Activated B cell treated with CpG ODN at 0.5 μM for 24 hours (primary cell): Measurements from ENCODE around the gene CCDC51. TPM values are rescaled to one million over a fixed set of nuclear protein-coding genes. Genes with fewer than 3 reads are reported as not detected.

Experiments
- ATAC-seq: fragments of 200-7000 bp; cut with Tn5 transposase; one replicate; pipeline ENCODE4 v1.10.0; 2021; ENCODE audit warnings: low read depth, mild to moderate bottlenecking, moderate library complexity
- CTCF ChIA-PET: fragments of 350-600 bp; sonication (Branson Sonifier 250); formaldehyde crosslinking; loops from one replicate; lab custom pipeline; 2021; ENCODE audit warnings: antibody characterized with exemption; lab: Charles Lee
- POLR2A ChIA-PET: fragments of 350-600 bp; sonication (Branson Sonifier 250); formaldehyde crosslinking; loops from one replicate; lab custom pipeline; 2021; ENCODE audit warnings: antibody characterized with exemption; lab: Charles Lee
- DNase-seq: peaks from one replicate; pipeline ENCODE4 v3.0.0; 2022
- H3K27ac Mint-ChIP-seq: one replicate; pipeline ENCODE4 v1.8.0; 2020; ENCODE audit warnings: mixed read lengths
- H3K27me3 Mint-ChIP-seq: one replicate; pipeline ENCODE4 v1.8.0; 2021; ENCODE audit warnings: mixed read lengths
- H3K36me3 Mint-ChIP-seq: one replicate; pipeline ENCODE4 v1.8.0; 2021; ENCODE audit warnings: low read depth, mixed read lengths
- H3K4me1 Mint-ChIP-seq: one replicate; pipeline ENCODE4 v1.8.0; 2021; ENCODE audit warnings: mixed read lengths
- H3K4me3 Mint-ChIP-seq: one replicate; pipeline ENCODE4 v1.8.0; 2020; ENCODE audit warnings: mild to moderate bottlenecking, mixed read lengths
- H3K9me3 Mint-ChIP-seq: one replicate; pipeline ENCODE4 v1.8.0; 2020; ENCODE audit warnings: mixed read lengths
- intact Hi-C: fragments of 100-400 bp; cut with micrococcal nuclease; formaldehyde crosslinking; loops from one replicate; pipeline ENCODE4 v1.15.1; 2024
- total RNA-seq: library from RNA; stranded (reverse); gene quantifications from 2 replicates; pipeline ENCODE4 v1.2.3, GENCODE V29; 2022
- TF ChIP-seq, protein P1 (sequence below): fragments of 200-600 bp; IDR thresholded peaks from one replicate; pipeline ENCODE4 v1.8.0; 2022; ENCODE audit warnings: antibody characterized with exemption, mild to moderate bottlenecking

CCDC51 gene
- total RNA-seq, 1 donor from 2014 or later: 8.7 TPM

DNA sequence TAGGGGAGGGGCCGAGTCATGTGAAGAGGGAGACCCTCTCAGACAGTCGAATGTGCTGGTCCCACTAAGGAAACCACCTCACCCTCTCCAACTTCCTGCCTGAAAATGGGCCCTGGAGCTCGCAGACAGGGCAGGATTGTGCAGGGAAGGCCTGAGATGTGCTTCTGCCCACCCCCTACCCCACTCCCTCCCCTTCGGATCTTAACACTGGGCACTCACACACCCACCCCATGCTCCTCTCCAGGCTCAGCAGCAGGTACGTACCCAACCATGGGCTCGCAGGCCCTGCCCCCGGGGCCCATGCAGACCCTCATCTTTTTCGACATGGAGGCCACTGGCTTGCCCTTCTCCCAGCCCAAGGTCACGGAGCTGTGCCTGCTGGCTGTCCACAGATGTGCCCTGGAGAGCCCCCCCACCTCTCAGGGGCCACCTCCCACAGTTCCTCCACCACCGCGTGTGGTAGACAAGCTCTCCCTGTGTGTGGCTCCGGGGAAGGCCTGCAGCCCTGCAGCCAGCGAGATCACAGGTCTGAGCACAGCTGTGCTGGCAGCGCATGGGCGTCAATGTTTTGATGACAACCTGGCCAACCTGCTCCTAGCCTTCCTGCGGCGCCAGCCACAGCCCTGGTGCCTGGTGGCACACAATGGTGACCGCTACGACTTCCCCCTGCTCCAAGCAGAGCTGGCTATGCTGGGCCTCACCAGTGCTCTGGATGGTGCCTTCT is 26.6 kb upstream of the CCDC51 start:
- H3K27ac Mint-ChIP-seq: peak overlapping the region; percentile 96
- H3K27me3 Mint-ChIP-seq: no peaks in the 10 kb centered on the region
- CTCF ChIA-PET: interaction anchor here (1.5 to 5.7 kb wide), 8 partner anchors 12 to 92 kb away, joined by 4 to 42 read pairs (median 7); no protein-coding TSS in a partner anchor
- POLR2A ChIA-PET: interaction anchor here (0.6 to 3.0 kb wide), 21 partner anchors 8 to 278 kb away, joined by 3 to 29 read pairs (median 5); partner anchors contain the start of genes ATRIP, CCDC51, CDC25A and PFKFB4
- ATAC-seq: peak; percentile 16
- H3K9me3 Mint-ChIP-seq: no peaks in the 10 kb centered on the region
- H3K4me3 Mint-ChIP-seq: peak overlapping the region; percentile 89
- peaks cover 62% of the 10 kb centered on the region for H3K4me1 Mint-ChIP-seq
- no peak for DNase-seq
- TF ChIP-seq, protein P1, sequence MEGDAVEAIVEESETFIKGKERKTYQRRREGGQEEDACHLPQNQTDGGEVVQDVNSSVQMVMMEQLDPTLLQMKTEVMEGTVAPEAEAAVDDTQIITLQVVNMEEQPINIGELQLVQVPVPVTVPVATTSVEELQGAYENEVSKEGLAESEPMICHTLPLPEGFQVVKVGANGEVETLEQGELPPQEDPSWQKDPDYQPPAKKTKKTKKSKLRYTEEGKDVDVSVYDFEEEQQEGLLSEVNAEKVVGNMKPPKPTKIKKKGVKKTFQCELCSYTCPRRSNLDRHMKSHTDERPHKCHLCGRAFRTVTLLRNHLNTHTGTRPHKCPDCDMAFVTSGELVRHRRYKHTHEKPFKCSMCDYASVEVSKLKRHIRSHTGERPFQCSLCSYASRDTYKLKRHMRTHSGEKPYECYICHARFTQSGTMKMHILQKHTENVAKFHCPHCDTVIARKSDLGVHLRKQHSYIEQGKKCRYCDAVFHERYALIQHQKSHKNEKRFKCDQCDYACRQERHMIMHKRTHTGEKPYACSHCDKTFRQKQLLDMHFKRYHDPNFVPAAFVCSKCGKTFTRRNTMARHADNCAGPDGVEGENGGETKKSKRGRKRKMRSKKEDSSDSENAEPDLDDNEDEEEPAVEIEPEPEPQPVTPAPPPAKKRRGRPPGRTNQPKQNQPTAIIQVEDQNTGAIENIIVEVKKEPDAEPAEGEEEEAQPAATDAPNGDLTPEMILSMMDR: no peak
- intact Hi-C loops: loop anchor here (1.0 to 2.0 kb wide), 2 partner anchors 20 to 66 kb away; partner anchors contain the start of gene ATRIP
- peaks cover 37% of the 10 kb centered on the region for H3K36me3 Mint-ChIP-seq

DNA sequence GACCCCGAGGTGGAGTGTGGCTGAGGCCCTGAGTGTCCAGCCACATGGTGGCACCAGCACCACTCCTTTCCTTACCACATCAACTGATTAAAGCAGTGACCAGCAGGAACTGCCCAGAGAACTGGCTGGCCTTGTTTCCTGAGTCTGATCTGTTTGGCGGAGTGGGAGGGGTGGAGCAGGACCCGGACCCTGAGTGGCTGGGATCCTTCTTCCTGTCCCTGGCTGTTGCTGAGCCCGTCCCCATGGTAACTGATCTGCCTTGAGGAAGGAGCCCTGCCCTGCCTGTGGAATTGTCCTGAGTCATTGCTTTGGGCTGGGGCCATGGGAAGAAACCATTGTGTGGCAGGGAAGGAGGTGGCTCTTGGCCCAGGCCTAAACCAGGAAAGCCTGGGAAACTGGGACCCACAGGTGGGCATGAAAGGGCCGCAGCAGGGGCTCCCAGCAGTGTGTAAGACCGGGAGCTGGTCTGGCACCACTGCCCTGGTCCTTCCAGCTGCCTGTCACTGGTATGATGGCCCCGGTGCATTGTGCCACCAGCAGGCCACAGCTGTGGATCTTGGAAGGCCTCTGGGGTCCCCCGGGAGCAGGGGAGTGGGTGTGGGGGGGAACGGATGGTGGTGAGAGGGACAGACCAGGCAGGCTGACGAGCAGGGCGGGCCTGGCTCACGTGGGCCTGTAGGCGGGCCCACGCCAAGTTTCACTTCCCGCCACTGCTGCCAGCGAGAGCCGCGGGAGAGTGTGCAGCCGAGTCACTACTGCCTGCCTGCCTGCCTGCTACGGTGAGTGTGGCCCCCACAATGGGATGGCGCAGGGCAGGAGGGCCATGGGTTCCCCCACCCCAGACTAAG is 25.8 kb upstream of the CCDC51 start:
- ATAC-seq (peak; percentile 95), DNase-seq (peak; percentile 86)
- H3K4me1 Mint-ChIP-seq: peaks cover 55% of the 10 kb centered on the region
- ChIA-PET POLR2A (interaction anchor here (0.6 to 3.0 kb wide), 18 partner anchors 9 to 277 kb away, joined by 3 to 29 read pairs (median 5); partner anchors contain the start of genes ATRIP, CCDC51, CDC25A and SHISA5), CTCF (interaction anchor here (1.5 to 5.7 kb wide), 8 partner anchors 13 to 93 kb away, joined by 4 to 42 read pairs (median 7); no protein-coding TSS in a partner anchor)
- peak overlapping the region; percentile 96 for H3K27ac Mint-ChIP-seq
- H3K36me3 Mint-ChIP-seq: peaks cover 44% of the 10 kb centered on the region
- no peaks in the 10 kb centered on the region for H3K9me3 Mint-ChIP-seq
- peak overlapping the region; percentile 89 for H3K4me3 Mint-ChIP-seq
- intact Hi-C loops: loop anchor here (1.0 to 2.0 kb wide), 5 partner anchors 8 to 83 kb away; partner anchors contain the start of gene ATRIP
- no peaks in the 10 kb centered on the region for H3K27me3 Mint-ChIP-seq
- TF ChIP-seq, protein P1: no peak

DNA sequence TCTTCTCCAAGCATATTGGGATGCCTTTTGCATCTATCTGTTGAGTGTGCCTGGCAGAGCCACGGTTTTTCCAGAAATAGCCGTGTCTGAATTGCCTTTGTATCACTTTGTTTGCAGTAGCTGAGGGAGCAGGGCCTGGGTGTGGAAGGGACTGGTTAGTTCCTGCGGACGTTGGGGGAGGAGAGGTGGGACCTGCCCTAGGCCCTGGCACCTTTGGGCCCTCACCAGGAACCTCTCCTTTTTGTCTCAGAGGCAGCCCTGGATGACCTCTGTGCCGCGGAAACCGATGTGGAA is 25.3 kb upstream of the CCDC51 start:
- ATAC-seq (no peak), DNase-seq (no peak)
- POLR2A ChIA-PET: interaction anchor here (1.5 to 2.5 kb wide), 6 partner anchors 14 to 223 kb away, joined by 3 to 29 read pairs (median 19); partner anchors contain the start of genes CCDC51 and TMA7
- Mint-ChIP-seq H3K36me3 (peaks cover 49% of the 10 kb centered on the region), H3K9me3 (no peaks in the 10 kb centered on the region), H3K4me1 (peaks cover 49% of the 10 kb centered on the region), H3K27me3 (no peaks in the 10 kb centered on the region), H3K27ac (peak overlapping the region; percentile 96), H3K4me3 (peak overlapping the region; percentile 89)
- intact Hi-C loops: loop anchor here (1.0 kb wide), 3 partner anchors 8 to 83 kb away; no protein-coding TSS in a partner anchor
- TF ChIP-seq, protein P1: no peak
- CTCF ChIA-PET: interaction anchor here (1.6 to 5.7 kb wide), 5 partner anchors 13 to 93 kb away, joined by 4 to 42 read pairs (median 8); no protein-coding TSS in a partner anchor

DNA sequence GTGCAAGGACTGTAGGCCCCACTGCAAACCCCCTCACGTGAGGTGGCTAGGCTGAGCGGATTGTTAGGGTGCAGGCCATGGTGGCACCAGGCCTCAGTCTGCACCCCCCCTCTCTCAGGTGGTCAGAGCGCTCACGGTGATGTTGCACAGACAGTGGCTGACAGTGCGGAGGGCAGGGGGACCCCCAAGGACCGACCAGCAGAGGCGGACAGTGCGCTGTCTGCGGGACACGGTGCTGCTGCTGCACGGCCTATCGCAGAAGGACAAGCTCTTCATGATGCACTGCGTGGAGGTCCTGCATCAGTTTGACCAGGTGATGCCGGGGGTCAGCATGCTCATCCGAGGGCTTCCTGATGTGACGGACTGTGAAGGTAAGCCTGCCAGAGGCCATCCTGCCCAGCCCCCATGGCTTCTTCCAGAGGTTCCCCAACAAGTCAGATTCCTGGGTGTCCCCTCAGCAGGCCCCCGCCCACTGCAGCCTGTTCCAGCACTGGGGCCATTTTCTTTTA is 24.8 kb upstream of the CCDC51 start:
- Mint-ChIP-seq H3K27ac (no peak overlapping the region), H3K4me1 (peaks cover 45% of the 10 kb centered on the region), H3K4me3 (no peak overlapping the region), H3K36me3 (peaks cover 49% of the 10 kb centered on the region), H3K27me3 (no peaks in the 10 kb centered on the region), H3K9me3 (no peaks in the 10 kb centered on the region)
- ChIA-PET CTCF (interaction anchor here (1.6 to 5.7 kb wide), 4 partner anchors 14 to 84 kb away, joined by 4 to 42 read pairs (median 14); no protein-coding TSS in a partner anchor), POLR2A (interaction anchor here (0.9 to 1.5 kb wide), 2 partner anchors 8 to 25 kb away, joined by 4 to 6 read pairs; partner anchors contain the start of genes CCDC51 and TMA7)
- intact Hi-C loops: loop anchor here (1.0 kb wide), 3 partner anchors 9 to 84 kb away; no protein-coding TSS in a partner anchor
- TF ChIP-seq, protein P1: no peak
- no peak for DNase-seq
- ATAC-seq: no peak
